Left ventricle myocardium inferior (tissue), 1 donor: ENCODE data around the gene AMBRA1. TPM values are rescaled to one million over a fixed set of nuclear protein-coding genes. Genes with fewer than 3 reads are reported as not detected.

ENCODE experiments used
- DNase-seq: peaks from one replicate; pipeline ENCODE4 v3.0.0-alpha.2; 2020
- H3K27ac ChIP-seq: fragments of 200-600 bp; replicated peaks from 2 replicates; pipeline ENCODE4 v1.8.0; 2021
- H3K27me3 ChIP-seq: fragments of 200-600 bp; 2 replicates; pipeline ENCODE4 v1.8.0; 2021; ENCODE audit warnings: low read depth
- H3K36me3 ChIP-seq: fragments of 200-600 bp; 2 replicates; pipeline ENCODE4 v1.8.0; 2021
- H3K4me1 ChIP-seq: fragments of 200-600 bp; 2 replicates; pipeline ENCODE4 v1.8.0; 2021
- H3K4me3 ChIP-seq: fragments of 200-600 bp; 2 replicates; pipeline ENCODE4 v1.8.0; 2021; ENCODE audit warnings: mild to moderate bottlenecking, moderate library complexity
- H3K9me3 ChIP-seq: fragments of 200-600 bp; replicated peaks from 2 replicates; pipeline ENCODE4 v1.8.0; 2021
- intact Hi-C: fragments of 100-400 bp; cut with micrococcal nuclease; formaldehyde crosslinking; loops from one replicate; pipeline ENCODE4 v1.11.0; 2022
- total RNA-seq: library from RNA; stranded (reverse); fragmentation: NEBNext Ultra II Directional; extraction: Animal tissue kit (Norgen Biotek cat#: 25700); gene quantifications from one replicate; pipeline ENCODE4 v1.2.1, GENCODE V29; 2021
- TF ChIP-seq, protein P1 (sequence below): fragments of 200-600 bp; IDR thresholded peaks from 2 replicates; pipeline ENCODE4 v1.8.0; 2021; ENCODE audit warnings: antibody characterized with exemption, mild to moderate bottlenecking, borderline replicate concordance
- donor health status: DM: no; HTN: yes; CAD: no; lungs with severe emphysema.

The AMBRA1 gene
- total RNA-seq, 1 donor from 2014 or later, result 14.2 TPM

DNA sequence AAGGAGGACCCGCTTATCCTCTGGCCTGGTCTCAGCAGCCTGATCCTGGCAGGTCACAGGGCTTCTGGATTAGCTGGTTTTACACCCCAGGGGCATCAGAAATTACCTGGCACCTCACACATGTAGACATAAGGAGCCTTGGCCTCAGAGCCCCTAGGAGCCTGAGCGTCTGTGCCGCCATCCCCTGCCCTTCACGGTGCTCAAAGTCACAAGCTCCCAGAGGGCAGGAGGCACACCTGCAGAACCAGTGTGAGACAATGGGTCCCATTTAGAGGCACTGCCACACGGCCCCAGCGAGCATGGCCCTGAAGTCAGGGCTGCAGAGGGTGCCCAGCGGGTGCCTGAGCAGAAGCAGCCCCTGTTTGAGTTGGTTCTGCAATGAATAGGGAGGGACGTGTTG lies 242.7 kb downstream of the AMBRA1 start:
- no peak for DNase-seq
- H3K4me1 ChIP-seq, result peaks cover 68% of the 10 kb centered on the region
- H3K9me3 ChIP-seq, result no peaks in the 10 kb centered on the region
- H3K27ac ChIP-seq, result peak overlapping the region; percentile 77
- TF ChIP-seq, protein P1, sequence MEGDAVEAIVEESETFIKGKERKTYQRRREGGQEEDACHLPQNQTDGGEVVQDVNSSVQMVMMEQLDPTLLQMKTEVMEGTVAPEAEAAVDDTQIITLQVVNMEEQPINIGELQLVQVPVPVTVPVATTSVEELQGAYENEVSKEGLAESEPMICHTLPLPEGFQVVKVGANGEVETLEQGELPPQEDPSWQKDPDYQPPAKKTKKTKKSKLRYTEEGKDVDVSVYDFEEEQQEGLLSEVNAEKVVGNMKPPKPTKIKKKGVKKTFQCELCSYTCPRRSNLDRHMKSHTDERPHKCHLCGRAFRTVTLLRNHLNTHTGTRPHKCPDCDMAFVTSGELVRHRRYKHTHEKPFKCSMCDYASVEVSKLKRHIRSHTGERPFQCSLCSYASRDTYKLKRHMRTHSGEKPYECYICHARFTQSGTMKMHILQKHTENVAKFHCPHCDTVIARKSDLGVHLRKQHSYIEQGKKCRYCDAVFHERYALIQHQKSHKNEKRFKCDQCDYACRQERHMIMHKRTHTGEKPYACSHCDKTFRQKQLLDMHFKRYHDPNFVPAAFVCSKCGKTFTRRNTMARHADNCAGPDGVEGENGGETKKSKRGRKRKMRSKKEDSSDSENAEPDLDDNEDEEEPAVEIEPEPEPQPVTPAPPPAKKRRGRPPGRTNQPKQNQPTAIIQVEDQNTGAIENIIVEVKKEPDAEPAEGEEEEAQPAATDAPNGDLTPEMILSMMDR, result no peak
- peaks cover 1% of the 10 kb centered on the region for H3K36me3 ChIP-seq
- H3K4me3 ChIP-seq, result peak overlapping the region; percentile 37
- intact Hi-C loops, result no loop called here
- no peaks in the 10 kb centered on the region for H3K27me3 ChIP-seq

DNA sequence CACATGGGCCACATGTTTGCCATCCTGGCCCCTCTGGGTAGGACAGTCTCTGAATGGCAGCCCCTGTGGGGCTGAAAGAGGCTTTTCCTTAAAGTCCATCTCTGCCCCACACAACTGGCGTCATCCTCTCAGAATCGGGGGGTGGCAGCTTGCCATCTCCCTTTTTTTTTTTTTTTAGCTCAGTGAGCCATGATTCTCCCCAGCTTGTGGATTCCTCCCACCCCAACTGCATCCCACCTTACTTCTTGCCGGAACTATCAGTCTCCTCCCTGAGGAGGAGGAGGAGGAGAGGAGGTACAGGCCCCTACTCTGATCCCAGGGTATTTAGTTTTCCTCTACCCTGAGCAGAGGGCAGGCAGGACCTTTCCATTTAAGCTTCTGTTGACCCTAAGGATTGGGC lies 243.1 kb downstream of the AMBRA1 start:
- no peaks in the 10 kb centered on the region for H3K9me3 ChIP-seq
- H3K27ac ChIP-seq, result peak overlapping the region; percentile 77
- no peak overlapping the region for H3K4me3 ChIP-seq
- H3K36me3 ChIP-seq, result no peaks in the 10 kb centered on the region
- intact Hi-C loops, result no loop called here
- H3K4me1 ChIP-seq, result peaks cover 72% of the 10 kb centered on the region
- TF ChIP-seq, protein P1, result no peak
- no peak for DNase-seq
- no peaks in the 10 kb centered on the region for H3K27me3 ChIP-seq

DNA sequence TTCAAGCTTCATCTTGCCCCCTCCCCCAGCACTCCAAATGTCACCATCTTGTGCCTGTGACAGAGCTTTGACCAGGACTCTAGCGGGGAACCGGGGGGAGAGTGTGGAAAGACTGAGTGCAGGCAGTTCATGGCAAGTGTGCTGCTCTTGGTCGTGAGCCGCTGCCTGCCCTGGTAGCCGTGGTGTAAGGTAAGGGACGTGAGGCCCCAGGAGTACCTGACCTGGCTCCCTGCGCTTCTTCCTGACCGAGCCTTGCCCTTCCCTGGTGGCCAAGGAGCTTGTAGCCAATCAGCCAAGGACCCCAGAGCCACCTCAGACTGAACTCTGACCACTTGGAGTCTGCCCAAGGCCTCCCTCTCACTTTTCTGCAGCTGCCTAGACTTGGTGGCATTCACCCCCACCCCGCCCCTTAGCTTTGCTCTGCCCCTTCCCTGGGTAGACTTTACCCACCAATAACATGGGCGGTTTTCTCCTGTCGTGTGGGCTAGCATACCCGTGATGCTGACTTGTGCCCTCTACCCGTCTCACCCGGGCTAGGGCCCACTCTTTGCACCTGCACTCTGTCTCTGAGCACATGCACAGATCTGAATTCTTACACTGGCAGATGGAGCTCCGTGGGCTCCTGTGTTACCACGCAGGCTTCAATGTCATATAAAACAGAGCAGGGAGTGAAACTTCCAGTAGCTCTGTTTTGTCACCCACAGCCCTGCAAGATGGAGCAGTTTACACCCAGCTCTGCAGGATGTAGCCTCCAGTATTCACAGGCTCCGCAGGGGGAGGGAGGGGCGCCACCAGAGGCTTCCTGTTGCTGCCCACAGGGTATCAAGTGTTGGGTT lies 245.0 kb downstream of the AMBRA1 start:
- Histone ChIP-seq H3K4me3 (peak overlapping the region; percentile 84), H3K27ac (peak overlapping the region; percentile 80), H3K36me3 (no peaks in the 10 kb centered on the region), H3K9me3 (no peaks in the 10 kb centered on the region), H3K4me1 (peaks cover 85% of the 10 kb centered on the region), H3K27me3 (no peaks in the 10 kb centered on the region)
- intact Hi-C loops, result no loop called here
- no peak for DNase-seq
- TF ChIP-seq, protein P1, result no peak

DNA sequence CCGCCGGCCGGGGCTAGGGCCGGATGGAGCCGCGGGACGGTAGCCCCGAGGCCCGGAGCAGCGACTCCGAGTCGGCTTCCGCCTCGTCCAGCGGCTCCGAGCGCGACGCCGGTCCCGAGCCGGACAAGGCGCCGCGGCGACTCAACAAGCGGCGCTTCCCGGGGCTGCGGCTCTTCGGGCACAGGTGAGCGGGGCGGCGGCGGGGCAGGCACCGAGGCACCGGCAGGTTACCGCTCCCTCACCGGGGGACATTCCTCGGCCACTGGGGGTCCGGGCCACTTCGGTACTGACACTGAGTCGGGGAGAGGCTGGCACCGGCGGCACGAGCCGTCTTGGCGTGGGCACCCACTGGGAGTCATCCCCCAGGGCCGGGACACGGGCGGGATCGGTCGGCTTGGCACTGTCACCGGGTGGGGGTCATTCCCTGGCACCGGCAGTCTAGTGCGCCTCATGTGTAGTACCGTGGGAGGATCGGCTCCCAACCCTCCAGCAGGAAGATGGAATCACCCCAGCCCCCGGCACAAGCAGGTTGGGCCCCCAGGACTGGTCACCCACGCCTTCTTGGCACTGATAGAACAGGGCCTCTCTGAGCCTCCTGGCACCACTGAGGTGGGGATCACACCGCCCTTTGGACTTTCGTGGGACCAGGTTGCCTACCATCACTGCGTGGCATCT lies 246.0 kb downstream of the AMBRA1 start:
- Histone ChIP-seq H3K36me3 (no peaks in the 10 kb centered on the region), H3K4me1 (peaks cover 87% of the 10 kb centered on the region), H3K9me3 (no peaks in the 10 kb centered on the region), H3K27me3 (no peaks in the 10 kb centered on the region), H3K4me3 (peak overlapping the region; percentile 84), H3K27ac (peak overlapping the region; percentile 80)
- DNase-seq, result no peak
- intact Hi-C loops, result no loop called here
- TF ChIP-seq, protein P1, result no peak

DNA sequence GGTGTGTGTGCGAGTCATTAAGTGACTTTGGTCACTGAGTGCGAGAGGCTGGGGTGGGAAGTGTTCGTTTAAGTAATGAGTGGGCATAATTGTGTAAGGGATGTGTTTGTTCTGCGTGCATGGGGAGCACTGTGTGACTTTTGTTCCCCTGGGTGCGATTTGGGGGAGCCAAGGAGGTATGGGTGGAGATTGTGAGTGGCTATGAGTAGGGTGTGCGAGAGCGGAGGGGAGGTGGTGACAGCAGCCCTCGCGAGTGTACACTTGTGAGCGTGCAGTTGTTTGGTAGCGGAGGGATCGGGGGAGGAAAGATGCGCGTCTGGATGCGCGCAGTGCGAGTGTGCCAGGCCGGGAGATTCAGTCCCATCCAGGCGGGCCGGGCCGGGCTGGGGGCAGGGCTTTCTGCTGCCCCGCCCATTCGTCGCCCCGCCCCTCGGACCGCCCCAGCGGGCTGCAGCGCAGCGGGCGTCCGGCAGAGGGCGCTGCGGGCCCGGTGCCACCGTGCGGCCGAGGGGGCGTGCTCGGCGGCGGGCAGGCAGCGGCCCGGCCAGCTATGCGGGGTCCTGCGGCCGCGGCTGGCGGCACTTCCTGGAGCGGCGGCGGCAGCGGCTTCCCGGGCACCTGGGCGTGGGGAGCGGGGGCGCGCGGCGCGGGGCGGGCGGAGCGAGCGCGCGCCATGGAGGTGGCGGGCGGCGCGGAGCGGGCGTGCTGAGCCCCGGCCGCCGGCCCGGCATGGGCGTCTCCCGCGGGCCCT lies 246.8 kb downstream of the AMBRA1 start, which contains the start of gene DGKZ:
Gene DGKZ, plus strand, starts transcription at position 578 of the 751 bp plus-strand sequence. CDS start 197 bp downstream, outside the sequence.
- TF ChIP-seq, protein P1, result peak; percentile 87
- Histone ChIP-seq H3K27me3 (no peaks in the 10 kb centered on the region), H3K27ac (peak within 1 kb of the TSS; percentile 96), H3K4me1 (peaks cover 87% of the 10 kb centered on the region), H3K36me3 (no peaks in the 10 kb centered on the region), H3K9me3 (no peaks in the 10 kb centered on the region), H3K4me3 (peak within 1 kb of the TSS; percentile 84)
- peak; percentile 86 for DNase-seq
- intact Hi-C loops, result no loop called here
